SU-DHL-6 (cell line): Measurements from ENCODE around the gene RIN3.

Experiments used
- H2AFZ ChIP-seq: fragments of 200-600 bp; sonication (generic); 2 replicates; pipeline ENCODE4 v1.6.1; 2014; ENCODE audit warnings: low read depth, mild to moderate bottlenecking, moderate library complexity, mixed read lengths, antibody characterized with exemption, low read length; ENCODE audit not compliant: severe bottlenecking
- H3F3A ChIP-seq: fragments of 200-600 bp; shearing (Covaris generic); 2 replicates; pipeline ENCODE4 v1.6.0; 2016; ENCODE audit warnings: antibody characterized with exemption, mild to moderate bottlenecking; ENCODE audit not compliant: insufficient read depth
- H3K27ac ChIP-seq: fragments of 200-600 bp; sonication (generic); 2 replicates; pipeline ENCODE4 v1.5.1; 2016; ENCODE audit warnings: low read depth, mild to moderate bottlenecking, low read length, moderate library complexity, mixed read lengths
- H3K27me3 ChIP-seq: fragments of 200-600 bp; sonication (generic), shearing (Covaris generic); 2 replicates; pipeline ENCODE4 v1.6.0; 2014; ENCODE audit warnings: mild to moderate bottlenecking, low read length
- H3K36me3 ChIP-seq: fragments of 200-600 bp; sonication (generic); 2 replicates; pipeline ENCODE4 v1.6.1; 2014; ENCODE audit warnings: mild to moderate bottlenecking, low read length, mixed read lengths
- H3K4me2 ChIP-seq: fragments of 300-600, 200-600 bp; shearing (Covaris generic), sonication (generic); 2 replicates; pipeline ENCODE4 v1.6.0; 2014; ENCODE audit warnings: low read length, low read depth, mild to moderate bottlenecking; ENCODE audit not compliant: poor library complexity, severe bottlenecking
- H3K4me3 ChIP-seq: fragments of 200-600 bp; sonication (generic); 2 replicates; pipeline ENCODE4 v1.5.1; 2014; ENCODE audit warnings: antibody characterized with exemption, low read length, mild to moderate bottlenecking, mixed read lengths; ENCODE audit not compliant: insufficient read depth, poor library complexity, severe bottlenecking
- H3K79me2 ChIP-seq: fragments of 200-600 bp; sonication (generic); 2 replicates; pipeline ENCODE4 v1.6.1; 2014; ENCODE audit warnings: mild to moderate bottlenecking, low read length, moderate library complexity; ENCODE audit not compliant: insufficient read depth
- H3K9ac ChIP-seq: fragments of 200-600 bp; sonication (generic); 2 replicates; pipeline ENCODE4 v1.7.0; 2014; ENCODE audit warnings: mild to moderate bottlenecking, low read length
- H3K9me2 ChIP-seq: fragments of 200-600 bp; sonication (generic); replicated peaks from 2 replicates; pipeline ENCODE4 v1.6.1; 2014; ENCODE audit warnings: low read length; ENCODE audit not compliant: insufficient read depth
- H3K9me3 ChIP-seq: fragments of 200-600 bp; sonication (generic); 2 replicates; pipeline ENCODE4 v1.6.1; 2014; ENCODE audit warnings: low read length, mixed read lengths; ENCODE audit not compliant: insufficient read depth
- H4K20me1 ChIP-seq: fragments of 200-600 bp; sonication (generic); 2 replicates; pipeline ENCODE4 v1.6.1; 2014; ENCODE audit warnings: low read depth, mild to moderate bottlenecking, antibody characterized with exemption, low read length, moderate library complexity, mixed read lengths
- EZH2phosphoT487 ChIP-seq: fragments of 200-600 bp; sonication (generic), shearing (Covaris generic); conservative IDR thresholded peaks from 2 replicates; pipeline ENCODE4 v1.6.1; 2018; ENCODE audit warnings: mild to moderate bottlenecking, antibody characterized with exemption, low read length, moderate library complexity, mixed read lengths
- TF ChIP-seq, protein P1 (sequence below): fragments of 200-600 bp; sonication (generic); IDR thresholded peaks from one replicate; pipeline ENCODE4 v1.5.1; 2017; ENCODE audit warnings: antibody characterized with exemption, mild to moderate bottlenecking, low read length, moderate library complexity; ENCODE audit not compliant: insufficient read depth, poor library complexity, severe bottlenecking

Gene RIN3

GRCh38 chr14:92539875-92540274 is 26.3 kb downstream of the RIN3 start:
- no peak overlapping the region for H3K27ac ChIP-seq
- H3K27me3 ChIP-seq: no peaks in the 10 kb centered on the region
- H3K9me2 ChIP-seq: no peaks in the 10 kb centered on the region
- H3K79me2 ChIP-seq: no peaks in the 10 kb centered on the region
- H3K4me2 ChIP-seq: no peak overlapping the region
- H3K9me3 ChIP-seq: no peaks in the 10 kb centered on the region
- H3K9ac ChIP-seq: no peak overlapping the region
- H4K20me1 ChIP-seq: no peaks in the 10 kb centered on the region
- no peak overlapping the region for H2AFZ ChIP-seq
- H3F3A ChIP-seq: no peaks in the 10 kb centered on the region
- no peaks in the 10 kb centered on the region for H3K36me3 ChIP-seq
- TF ChIP-seq, protein P1, sequence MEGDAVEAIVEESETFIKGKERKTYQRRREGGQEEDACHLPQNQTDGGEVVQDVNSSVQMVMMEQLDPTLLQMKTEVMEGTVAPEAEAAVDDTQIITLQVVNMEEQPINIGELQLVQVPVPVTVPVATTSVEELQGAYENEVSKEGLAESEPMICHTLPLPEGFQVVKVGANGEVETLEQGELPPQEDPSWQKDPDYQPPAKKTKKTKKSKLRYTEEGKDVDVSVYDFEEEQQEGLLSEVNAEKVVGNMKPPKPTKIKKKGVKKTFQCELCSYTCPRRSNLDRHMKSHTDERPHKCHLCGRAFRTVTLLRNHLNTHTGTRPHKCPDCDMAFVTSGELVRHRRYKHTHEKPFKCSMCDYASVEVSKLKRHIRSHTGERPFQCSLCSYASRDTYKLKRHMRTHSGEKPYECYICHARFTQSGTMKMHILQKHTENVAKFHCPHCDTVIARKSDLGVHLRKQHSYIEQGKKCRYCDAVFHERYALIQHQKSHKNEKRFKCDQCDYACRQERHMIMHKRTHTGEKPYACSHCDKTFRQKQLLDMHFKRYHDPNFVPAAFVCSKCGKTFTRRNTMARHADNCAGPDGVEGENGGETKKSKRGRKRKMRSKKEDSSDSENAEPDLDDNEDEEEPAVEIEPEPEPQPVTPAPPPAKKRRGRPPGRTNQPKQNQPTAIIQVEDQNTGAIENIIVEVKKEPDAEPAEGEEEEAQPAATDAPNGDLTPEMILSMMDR: no peak
- no peak for TF ChIP-seq EZH2phosphoT487
- H3K4me3 ChIP-seq: no peak overlapping the region

- H3K9me3 ChIP-seq: no peaks in the 10 kb centered on the region
- no peaks in the 10 kb centered on the region for H3F3A ChIP-seq
- H4K20me1 ChIP-seq: no peaks in the 10 kb centered on the region
- H3K27me3 ChIP-seq: no peaks in the 10 kb centered on the region
- H3K4me3 ChIP-seq: no peak overlapping the region
- no peak overlapping the region for H3K4me2 ChIP-seq
- H3K27ac ChIP-seq: no peak overlapping the region
- H2AFZ ChIP-seq: no peak overlapping the region
- H3K9ac ChIP-seq: no peak overlapping the region
- H3K9me2 ChIP-seq: no peaks in the 10 kb centered on the region
- TF ChIP-seq, protein P1: no peak
- no peak for TF ChIP-seq EZH2phosphoT487
- H3K36me3 ChIP-seq: no peaks in the 10 kb centered on the region
- no peaks in the 10 kb centered on the region for H3K79me2 ChIP-seq
These were observed 27.0 kb downstream of the RIN3 start for GRCh38 chr14:92540472-92541048.

DNA sequence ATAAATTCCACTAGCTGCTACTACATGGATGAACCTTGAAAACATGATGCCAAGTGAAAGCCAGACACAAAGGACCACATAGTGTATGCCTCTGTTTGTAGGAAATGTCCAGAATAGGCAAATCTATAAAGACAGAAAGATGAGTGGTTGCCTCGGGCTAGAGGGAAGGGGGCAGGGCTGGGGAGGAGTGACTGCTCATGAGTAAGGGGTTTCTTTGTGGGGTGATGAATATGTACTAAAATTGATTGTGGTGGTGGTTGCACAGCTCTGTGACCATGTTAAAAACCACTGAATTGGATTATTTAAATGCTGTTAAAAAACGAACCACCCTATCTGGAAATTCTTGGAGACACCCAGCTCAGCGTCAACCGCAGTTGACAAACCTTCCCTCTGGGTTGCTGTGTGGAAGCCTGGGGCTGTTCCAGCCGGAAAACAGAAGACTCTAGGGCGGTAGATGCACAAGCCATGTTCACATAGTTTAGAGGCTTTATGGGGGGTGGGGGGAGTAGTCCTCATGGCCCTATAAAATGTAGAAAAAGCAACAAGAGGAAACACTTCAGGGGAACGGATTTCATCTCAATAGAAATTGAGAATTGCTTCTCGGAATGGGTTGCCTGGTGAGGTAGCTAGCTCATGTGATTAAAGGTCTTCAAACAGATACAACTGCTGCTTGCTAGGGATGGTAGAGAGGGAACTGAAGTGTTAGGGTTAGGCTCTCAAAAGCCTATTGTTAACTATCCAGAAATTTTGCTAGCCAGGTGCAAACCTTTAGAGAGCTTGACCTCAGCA is 29.4 kb downstream of the RIN3 start:
- H2AFZ ChIP-seq: no peak overlapping the region
- H4K20me1 ChIP-seq: no peaks in the 10 kb centered on the region
- H3K79me2 ChIP-seq: no peaks in the 10 kb centered on the region

More for the DNA sequence above, 29.4 kb downstream of the RIN3 start:
- H3K36me3 ChIP-seq: no peaks in the 10 kb centered on the region
- no peak overlapping the region for H3K27ac ChIP-seq
- no peaks in the 10 kb centered on the region for H3K9me3 ChIP-seq
- no peak for TF ChIP-seq EZH2phosphoT487
- TF ChIP-seq, protein P1: no peak
- H3K4me3 ChIP-seq: no peak overlapping the region
- no peaks in the 10 kb centered on the region for H3F3A ChIP-seq
- H3K9me2 ChIP-seq: no peaks in the 10 kb centered on the region
- no peak overlapping the region for H3K4me2 ChIP-seq
- H3K9ac ChIP-seq: no peak overlapping the region
- H3K27me3 ChIP-seq: no peaks in the 10 kb centered on the region
